ENCODE results near the gene TMEM106B. TPM values are rescaled to one million over a fixed set of nuclear protein-coding genes. Genes with fewer than 3 reads are reported as not detected.

Gene TMEM106B
- total and polyA plus RNA-seq, 2 of the 8 experiments (the other 6 are each of a cell fraction or from before 2014, with no cell fraction given) = 16.0 to 29.1 TPM

GRCh38 chr7:12162415-12163113 is 48.5 kb upstream of the TMEM106B start:
- H2BK5ac ChIP-seq (ENCODE audit: low read depth, low read length) = no peak overlapping the region
- H3K4me1 ChIP-seq (replicated peaks in 1 of 4; ENCODE audit: control insufficient read depth in 3 of 4, insufficient read depth in 4 of 4, low read length in 3 of 4) = no peaks in the 10 kb centered on the region
- no peak overlapping the region for H3K27ac ChIP-seq (ENCODE audit: low read depth, low read length)
- H3K9ac ChIP-seq (replicated peaks in 1 of 4; ENCODE audit: extremely low read depth in 1 of 4, low read depth in 3 of 4, low read length in 3 of 4) = no peak overlapping the region
- no peak overlapping the region for H3K23ac ChIP-seq (ENCODE audit: insufficient read length)
- no peak overlapping the region for H3K4me3 ChIP-seq (ENCODE audit: extremely low read depth in 1 of 4, insufficient read depth in 2 of 4, low read depth in 3 of 4, low read length in 4 of 4)
- no peaks in the 10 kb centered on the region for H3K79me1 ChIP-seq (ENCODE audit: low read depth, low read length)
- no peak overlapping the region for H2BK12ac ChIP-seq (ENCODE audit: low read depth, low read length)
- H3K23me2 ChIP-seq (ENCODE audit: low read depth, low read length) = no peaks in the 10 kb centered on the region
- H3K27me3 ChIP-seq (replicated peaks in 1 of 4; ENCODE audit: control insufficient read depth in 3 of 4, extremely low read depth in 1 of 4, insufficient read depth in 3 of 4, low read length in 3 of 4) = no peaks in the 10 kb centered on the region
- WGBS, 2 experiments (ENCODE audit: extremely low coverage in 1 of 2, insufficient coverage in 1 of 2, insufficient read length in 1 of 2, insufficient replicate concordance in 2 of 2, low coverage in 1 of 2, low lambda C conversion rate in 2 of 2, missing lambda C conversion rate in 1 of 2) = 88% methylated on average over 5 of the region's 5 CpGs; no CpG with 5 or more reads in 1 of the 2 experiments
- CTCF ChIA-PET (ENCODE audit: partially characterized antibody) = no interaction called here
- H3K79me2 ChIP-seq (ENCODE audit: control insufficient read depth in 1 of 2, insufficient read depth in 2 of 2, low read length in 2 of 2) = no peaks in the 10 kb centered on the region
- H4K8ac ChIP-seq (ENCODE audit: extremely low read depth, insufficient read depth, low read length) = no peak overlapping the region
- H3K56ac ChIP-seq (replicated peaks; ENCODE audit: insufficient read length, low read depth, low read length) = no peak overlapping the region
- no peaks in the 10 kb centered on the region for H3K9me3 ChIP-seq (ENCODE audit: insufficient read depth in 2 of 2, low read depth in 1 of 2, low read length in 1 of 2)
- no peak overlapping the region for H2BK20ac ChIP-seq (ENCODE audit: low read length)
- H3K36me3 ChIP-seq (ENCODE audit: control insufficient read depth in 2 of 4, insufficient read depth in 4 of 4, low read length in 3 of 4) = no peaks in the 10 kb centered on the region
- POLR2A ChIA-PET (ENCODE audit: partially characterized antibody) = no interaction called here
- no peak overlapping the region for H3K4me2 ChIP-seq (ENCODE audit: insufficient read depth in 1 of 2, low read depth in 2 of 2, low read length in 2 of 2)
- no peak for TF ChIP-seq RBBP5 (IDR thresholded peaks at IDR 0.05; ENCODE audit: borderline replicate concordance, low read depth, low read length)
- no peak for TF ChIP-seq TCF12 (IDR thresholded peaks at IDR 0.05; ENCODE audit: low read depth, low read length)
- no peaks in the 10 kb centered on the region for H4K20me1 ChIP-seq (replicated peaks in 1 of 2; ENCODE audit: control insufficient read depth in 1 of 2, insufficient read depth in 2 of 2, low read length in 2 of 2)
- H4K91ac ChIP-seq (replicated peaks; ENCODE audit: insufficient read length, low read length) = no peak overlapping the region
- no peak overlapping the region for H2AFZ ChIP-seq (ENCODE audit: low read length)
- DNase-seq (ENCODE audit: low read depth in 1 of 2, low spot score in 2 of 2) (no peak), FAIRE-seq (no peak)
- H2BK15ac ChIP-seq (ENCODE audit: low read length) = no peak overlapping the region
- H3K4ac ChIP-seq (replicated peaks; ENCODE audit: insufficient read length, low read depth, low read length) = no peak overlapping the region
- H3K14ac ChIP-seq (ENCODE audit: insufficient read length) = no peak overlapping the region
- no peak overlapping the region for H2BK120ac ChIP-seq (replicated peaks; ENCODE audit: low read depth, low read length)
- H2AK5ac ChIP-seq (ENCODE audit: low read depth, low read length) = no peak overlapping the region
- no peak overlapping the region for H4K5ac ChIP-seq (ENCODE audit: insufficient read length, low read depth, low read length)
- H3K18ac ChIP-seq (ENCODE audit: extremely low read depth, low read length) = no peak overlapping the region

Measured in H1 (cell line).